IPS DF 19.7 (cell line): ENCODE data around the gene ST3GAL3.
"Not testable (repeated sequence)": the region's sequence is repeated elsewhere in the genome, so short reads cannot be mapped to it uniquely, and the experiment has no call there.

Experiments
- DNase-seq: peaks from one replicate; pipeline ENCODE4 v3.0.0-alpha.2; 2013; ENCODE audit warnings: low read depth, low spot score

The ST3GAL3 gene

DNA sequence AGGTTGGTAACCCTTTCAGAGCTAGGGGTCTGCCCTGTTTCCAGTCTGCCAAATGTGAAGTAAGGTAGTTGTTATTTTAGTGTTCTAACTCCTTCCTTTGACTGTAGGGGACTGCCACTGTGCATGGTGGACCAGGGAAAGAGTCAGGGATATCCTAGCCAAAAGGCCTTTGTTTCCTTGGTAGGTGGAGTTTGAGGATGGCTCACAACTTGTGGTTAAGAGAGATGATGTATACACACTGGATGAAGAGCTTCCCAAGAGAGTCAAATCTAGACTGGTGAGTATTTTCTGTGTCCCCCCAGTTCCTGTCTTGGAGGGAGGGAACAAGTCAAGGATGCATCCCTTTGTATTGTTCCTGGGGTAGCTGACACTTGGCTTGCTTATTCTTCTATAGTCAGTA lies 3.5 kb upstream of the ST3GAL3 start:
- no peak for DNase-seq

DNA sequence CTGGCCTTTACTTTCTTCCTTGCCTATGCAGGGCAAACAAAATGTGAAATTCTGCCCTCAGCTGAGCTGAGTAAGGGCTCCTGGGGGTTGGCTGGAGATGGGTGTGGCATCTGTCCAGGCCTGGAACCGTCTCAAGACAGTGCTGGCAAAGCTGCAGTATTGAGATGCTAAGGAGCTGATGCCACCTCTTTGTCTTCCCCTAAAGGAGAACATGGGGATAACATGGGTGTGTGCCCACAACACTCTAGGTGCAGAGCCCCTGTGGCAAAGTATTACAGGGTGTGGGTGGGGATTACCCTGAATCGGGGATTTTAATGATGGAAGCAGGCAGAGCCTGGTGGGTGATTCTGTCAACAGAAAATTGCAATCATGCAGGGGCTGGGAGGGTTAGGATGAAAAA lies 2.5 kb upstream of the ST3GAL3 start:
- DNase-seq: no peak

DNA sequence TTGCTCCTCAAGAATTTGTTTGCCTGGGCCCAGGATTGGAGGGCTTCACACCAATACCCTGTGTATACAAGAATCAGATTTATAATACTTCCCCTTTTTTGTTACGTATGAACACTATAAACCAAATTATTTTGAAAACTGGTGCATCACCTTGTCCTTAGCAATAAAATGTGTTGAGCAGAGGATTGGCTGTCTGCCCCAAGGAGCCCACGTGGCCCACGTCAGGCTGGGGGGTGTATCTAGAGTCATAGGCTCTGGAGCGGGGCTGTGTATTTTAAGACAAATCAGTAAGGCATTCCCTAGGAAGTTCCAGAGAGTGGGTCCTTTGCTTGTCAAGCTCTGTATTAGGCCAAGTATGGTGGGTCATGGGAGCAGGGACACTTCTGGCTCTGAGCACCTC lies 2.0 kb upstream of the ST3GAL3 start:
- DNase-seq: no peak

DNA sequence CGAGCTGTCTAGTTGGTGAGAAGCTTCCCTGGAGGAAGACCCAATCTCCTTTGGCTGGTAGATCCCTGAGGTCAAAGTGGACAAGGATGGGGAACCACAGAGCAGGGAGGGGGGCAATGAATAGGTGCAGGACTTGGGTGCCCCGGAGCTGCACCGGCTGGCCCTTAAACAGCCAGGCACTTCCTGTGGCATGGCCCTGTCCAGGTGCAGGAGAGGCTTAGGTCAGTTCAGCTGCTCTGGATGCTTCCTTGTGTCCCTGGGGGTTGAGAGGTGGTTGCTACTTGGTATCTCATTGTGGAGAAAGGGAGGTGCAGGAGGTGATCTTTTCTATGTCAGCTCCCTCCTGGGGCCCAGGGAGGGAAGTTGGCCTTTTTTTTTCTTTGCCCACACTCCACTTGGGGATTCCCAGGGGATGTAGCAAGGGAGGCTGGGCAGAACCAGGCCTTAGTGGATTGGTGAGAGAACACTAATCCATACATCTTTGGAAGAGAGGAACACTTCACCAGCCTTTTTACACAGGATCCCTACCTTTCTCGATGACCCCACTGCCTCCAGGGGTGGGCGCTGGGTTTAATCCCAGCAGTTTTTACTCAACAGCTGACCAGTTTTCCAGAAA lies 1.2 kb upstream of the ST3GAL3 start:
- no peak for DNase-seq

DNA sequence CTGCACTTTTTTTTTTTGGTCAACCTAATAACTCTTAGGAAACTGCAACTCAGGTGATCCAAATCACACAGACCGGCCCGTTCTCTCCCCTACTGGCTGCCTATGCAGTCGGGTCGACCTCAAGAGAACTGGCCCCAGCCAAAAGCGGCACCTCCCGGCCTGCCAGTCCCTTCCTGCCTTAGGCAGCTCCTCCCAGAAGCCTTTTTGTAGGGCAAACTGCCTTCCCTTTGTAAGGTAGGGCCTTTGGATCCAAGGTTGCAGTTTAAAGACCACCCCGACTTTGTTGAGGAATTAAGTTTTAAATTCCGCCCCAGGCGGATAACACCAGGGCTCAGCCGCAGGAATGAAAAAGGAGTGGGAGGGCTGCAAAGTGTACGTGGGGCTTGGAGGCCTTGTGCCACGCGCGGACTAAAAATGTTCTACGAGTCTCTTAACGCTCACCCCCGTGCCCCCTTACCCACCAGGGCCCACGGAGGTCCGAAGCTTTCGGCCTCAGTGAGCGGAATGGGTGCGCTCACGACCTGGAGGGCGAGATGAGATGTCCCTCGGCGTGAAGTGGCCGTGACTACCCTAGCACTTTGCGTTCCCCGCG lies 642 bp upstream of the ST3GAL3 start:
- DNase-seq: no peak

DNA sequence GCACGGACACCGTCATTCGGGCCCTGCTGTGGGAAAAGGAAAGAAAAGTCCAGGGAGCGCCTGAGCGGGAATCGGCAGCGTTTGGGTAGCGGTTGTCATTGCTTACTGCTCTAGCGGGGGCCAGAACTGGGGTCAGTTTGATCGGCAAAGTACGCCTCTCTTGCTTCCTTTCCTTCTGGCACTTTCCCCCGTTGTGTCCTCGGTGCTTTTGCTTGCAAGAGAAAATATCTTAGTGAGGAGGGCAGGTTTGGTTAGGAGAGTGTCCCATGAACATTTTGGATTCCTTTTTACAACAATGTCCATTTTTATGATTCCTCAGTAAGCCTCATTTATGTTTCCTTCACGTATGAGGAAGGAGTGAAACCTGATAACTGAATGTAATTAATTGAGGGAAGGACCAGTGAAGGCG lies 670 bp downstream of the ST3GAL3 start:
- DNase-seq: no peak

DNA sequence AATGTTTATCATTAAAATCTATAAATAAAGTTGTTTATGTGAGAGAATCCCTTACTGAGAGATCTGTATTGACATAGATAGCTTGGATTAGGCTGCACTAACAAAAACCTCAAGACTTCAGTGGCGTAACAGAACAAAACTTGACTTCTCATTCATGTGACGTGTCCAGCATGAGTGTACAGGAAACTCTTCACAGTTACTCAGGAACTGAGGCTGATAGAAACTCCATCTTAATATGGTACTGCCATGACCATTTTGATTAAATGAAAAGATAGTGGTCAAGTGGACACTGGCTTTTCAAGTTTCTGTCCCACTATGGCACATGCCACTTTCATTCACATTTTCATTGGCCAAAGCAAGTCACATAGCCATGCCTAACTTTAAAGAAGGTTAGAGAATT lies 3.7 kb downstream of the ST3GAL3 start:
- DNase-seq: no peak

DNA sequence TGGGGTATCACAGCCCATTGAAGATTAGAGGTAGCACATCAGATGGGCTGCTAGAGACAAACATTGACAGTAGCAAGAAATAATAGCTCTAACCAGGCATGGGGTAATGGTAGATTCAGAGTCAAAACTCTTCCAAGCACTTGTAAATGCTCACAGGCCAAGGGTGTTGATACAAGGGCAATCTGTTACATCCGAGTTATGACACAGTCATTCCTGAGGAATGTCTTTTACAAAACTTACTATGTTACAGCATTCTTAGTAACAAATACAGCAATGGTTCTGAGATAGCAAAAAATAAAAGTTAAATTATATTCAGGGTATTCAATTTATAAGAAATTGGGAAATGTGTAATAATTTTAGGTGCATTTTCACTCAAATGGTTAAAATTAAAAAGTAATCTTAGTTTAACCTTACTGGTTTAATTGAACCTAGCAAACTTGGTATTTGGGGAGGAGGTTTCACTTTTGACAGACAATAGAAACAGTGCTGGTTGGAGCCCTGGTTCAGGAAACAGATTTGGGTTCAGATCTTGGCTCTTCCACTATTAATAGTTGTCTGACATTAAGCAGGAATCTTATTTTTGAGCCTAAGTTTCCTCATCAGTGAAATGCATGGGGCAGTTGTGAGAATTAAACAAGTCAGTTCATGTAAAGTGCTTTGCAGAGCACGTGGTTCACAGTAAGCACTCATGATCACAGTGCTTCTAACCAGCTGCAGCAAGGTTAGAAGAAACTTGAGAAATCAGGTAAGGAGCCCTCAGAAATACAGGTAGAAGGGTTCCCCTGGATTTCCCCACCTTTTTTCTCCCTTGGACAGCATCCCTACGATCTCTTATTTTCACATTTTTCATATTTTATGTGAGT lies 4.4 kb downstream of the ST3GAL3 start:
- no peak for DNase-seq

DNA sequence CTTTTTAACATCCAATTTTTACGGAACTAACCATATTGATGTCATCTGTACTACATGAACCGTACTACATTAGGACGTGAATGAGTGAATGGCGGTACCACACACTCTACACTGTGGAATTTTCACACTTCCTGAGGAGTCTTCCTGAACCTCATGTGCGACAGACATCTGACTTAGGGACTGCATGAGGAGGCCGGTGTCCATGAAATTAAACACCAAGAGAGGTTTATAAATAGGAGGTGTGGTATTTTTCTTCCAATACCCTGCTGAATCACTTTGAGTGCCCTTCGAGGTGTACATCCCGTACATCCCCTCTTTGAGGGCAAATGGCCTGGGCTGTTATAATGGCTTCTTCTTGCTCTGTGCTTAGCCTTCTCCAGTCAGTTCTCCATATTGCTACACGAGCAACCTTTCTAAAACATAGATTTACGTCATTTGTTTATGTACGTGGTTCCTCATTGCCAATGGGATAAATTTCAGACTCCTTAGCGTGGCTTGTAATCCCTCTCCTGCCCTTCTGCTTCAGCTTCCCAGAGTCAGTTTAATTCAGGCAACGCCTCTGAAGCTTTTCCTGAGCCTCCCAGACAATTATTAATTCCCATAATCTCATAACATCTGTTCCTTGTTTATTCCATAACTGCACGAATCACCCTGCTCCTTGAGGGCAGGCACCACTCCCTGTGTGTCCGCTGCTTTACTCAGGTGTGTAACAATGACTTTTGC lies 9.4 kb downstream of the ST3GAL3 start:
- DNase-seq: no peak

DNA sequence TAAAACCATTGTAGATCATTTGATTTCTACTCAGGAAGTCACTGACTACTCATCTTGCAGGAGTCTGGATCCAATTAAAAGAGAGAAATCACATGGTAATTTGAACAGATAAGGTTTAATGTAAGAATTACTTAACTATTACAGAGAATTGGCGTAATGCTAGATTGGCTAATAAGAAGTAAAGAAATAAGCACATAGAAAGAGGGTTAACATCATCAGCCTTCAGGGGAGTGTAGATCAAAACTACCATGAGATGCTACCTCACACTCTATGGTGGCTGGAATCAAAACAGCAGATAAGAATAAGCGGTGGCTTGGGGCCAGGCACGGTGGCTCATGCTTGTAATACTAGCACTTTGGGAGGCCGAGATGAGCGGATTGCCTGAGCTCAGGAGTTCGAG lies 11.7 kb downstream of the ST3GAL3 start:
- no peak for DNase-seq

DNA sequence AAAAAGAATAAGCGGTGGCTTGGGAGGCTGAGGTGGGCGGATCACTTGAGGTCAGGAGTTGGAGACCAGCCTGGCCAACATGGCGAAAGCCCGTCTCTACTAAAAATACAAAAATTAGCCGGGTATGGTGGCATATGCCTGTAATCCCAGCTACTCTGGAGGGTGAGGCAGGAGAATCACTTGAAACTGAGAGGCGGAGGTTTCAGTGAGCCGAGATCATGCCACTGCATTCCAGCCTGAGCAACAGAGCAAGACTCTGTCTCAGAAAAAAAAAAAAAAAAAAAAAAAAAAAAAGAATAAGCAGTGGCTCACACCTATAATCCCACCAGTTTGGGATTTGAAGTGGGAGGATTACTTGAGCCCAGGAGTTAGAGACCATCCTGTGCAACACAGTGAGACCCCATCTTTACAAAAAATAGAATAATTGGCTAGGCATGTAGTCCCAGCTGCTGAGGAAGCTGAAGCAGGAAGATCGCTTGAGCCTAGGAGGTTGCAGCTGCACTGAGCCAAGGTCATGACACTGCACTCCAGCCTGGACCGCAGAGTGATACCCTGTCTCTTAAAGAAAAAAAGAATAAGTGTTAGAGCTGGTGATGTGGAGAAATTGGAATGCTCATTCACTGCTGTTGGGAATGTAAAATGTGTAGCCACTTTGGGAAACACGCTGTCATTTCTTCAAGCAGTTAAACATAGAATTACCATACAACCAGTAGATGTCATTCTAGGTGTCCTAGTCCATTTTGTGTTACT lies 12.5 kb downstream of the ST3GAL3 start:
- DNase-seq: not testable (repeated sequence)

DNA sequence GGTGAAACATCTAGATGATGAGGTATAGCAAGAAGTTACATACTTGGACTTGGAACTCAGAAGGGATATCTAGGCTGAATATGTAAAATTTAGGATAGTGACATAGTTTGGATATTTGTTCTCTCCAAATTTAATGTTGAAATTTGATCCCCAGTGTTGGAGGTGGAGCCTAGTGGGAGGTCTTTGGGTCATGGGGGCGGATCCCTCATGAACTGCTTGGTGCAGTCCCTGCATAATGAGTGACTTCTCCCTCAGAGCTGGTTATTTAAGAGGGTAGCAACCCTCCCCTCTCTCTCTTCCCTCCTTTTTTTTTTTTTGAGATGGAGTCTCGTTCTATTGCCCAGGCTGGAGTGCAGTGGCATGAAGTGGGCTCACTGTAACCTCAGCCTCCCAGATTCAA lies 15.5 kb downstream of the ST3GAL3 start:
- no peak for DNase-seq

DNA sequence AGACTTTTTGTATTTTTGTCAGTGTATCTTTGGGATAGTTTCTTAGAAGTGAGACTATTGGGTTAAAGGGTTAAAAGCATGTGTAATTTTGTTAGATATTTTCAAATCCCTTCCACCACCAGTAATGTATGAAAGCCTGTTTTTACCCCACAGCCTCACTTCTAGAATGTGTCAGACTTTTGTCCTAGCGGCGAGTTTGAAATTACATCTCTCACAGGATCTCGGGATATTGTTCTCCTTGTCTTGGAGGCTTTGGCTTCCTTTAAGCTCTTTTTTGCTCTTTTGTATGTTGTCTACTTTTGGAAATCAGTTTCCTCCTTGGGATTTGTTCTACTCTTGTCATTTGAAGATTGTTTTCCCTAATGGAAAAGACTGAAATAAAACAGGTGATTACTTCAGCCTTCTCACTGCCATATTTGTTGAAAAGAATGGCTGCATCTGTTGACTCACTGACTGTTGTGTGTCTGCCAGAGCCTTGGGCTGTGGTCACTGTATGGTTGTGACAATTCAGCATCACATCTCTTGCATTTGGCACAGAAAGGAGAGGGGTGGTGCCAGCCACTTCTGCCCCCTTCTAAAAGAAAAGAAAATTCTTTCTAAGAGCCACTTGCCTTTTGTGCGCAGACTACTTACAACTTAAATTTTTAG lies 22.6 kb downstream of the ST3GAL3 start:
- no peak for DNase-seq

DNA sequence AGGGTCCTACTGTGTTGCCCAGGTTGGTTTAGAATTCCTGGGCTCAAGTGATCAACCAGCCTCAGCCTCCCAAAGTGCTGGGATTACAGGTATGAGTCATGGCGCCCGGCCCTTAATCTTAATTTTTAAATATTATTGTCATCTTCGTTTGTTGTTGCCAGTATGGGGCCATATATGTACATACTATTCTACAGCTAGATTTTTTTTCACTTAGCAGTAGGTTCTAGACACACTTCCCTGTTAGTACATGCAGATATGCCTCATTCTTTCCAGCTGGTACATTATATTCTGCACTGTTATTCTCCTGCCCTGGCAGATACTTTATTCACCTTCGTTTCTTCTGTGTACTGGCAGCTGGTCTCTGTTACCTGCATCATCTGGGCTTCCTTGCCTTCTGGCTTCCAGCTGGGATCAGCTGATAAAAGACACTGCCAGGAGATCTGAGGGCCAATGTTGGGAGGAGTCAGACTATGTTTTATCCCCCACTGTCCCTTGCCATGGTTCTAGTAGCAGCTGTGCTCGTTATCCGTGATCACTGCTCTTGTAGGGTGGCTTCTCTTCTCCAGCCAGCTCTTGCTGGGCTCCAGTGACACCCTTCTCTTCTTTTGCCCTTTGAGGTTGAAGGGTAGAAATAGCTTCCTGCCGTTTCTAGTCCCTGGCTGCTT lies 24.7 kb downstream of the ST3GAL3 start:
- DNase-seq: no peak

DNA sequence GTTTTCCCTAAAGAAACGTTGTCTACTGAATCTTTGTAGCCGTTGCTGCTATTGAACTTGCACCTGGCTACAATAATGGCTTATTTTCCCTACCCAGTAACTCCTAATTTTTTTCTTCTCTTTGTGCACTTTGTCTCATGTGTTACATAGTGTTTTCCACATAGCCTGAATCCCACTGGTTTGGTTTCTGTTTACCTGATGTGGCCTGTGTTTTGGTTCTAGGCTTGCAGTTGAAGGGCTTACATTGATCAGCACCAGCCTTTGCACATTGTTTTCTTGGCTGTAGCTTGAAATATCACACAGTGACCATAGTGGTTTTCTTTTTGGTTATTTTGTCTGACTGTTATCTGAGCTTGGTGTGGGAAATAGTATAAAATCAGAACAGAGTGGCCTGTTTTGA lies 29.5 kb downstream of the ST3GAL3 start:
- no peak for DNase-seq

DNA sequence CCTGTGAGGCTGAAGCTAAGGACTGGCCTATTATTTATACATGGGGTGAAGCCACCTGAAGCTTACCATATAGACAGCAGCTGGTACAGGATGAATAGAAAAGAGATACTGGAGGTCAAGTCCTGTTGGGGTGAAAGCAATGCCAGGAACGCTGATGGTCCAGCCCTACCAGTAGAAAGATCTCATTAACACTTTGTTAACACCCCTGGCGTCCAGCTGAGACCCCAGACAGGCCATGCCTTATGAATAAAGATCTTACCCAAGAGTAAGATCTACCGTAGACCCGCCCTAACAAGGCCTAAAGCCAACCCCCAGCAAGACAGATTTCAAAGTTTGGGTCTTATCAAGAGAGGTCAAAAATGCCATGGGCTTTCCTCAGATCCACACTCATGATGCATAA lies 34.7 kb downstream of the ST3GAL3 start:
- no peak for DNase-seq

DNA sequence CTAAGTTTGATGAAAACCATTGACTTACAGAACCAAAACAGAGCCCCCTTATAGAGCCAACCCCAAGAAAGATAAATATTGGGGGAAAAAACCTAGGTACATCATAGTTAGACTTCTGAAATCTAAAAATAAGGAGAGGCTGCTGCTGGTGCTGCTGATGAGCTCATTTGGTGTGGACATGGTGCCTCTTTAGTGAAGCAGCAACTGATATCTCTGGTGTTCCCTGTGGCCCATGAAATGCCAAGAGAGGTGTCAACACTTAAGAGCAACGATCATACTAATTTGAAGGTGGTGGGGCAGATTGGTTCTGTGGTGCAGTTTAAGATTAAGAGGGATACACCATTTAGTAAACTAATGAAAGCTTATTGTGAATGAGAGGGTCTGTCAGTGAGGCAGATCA lies 35.9 kb downstream of the ST3GAL3 start:
- no peak for DNase-seq

DNA sequence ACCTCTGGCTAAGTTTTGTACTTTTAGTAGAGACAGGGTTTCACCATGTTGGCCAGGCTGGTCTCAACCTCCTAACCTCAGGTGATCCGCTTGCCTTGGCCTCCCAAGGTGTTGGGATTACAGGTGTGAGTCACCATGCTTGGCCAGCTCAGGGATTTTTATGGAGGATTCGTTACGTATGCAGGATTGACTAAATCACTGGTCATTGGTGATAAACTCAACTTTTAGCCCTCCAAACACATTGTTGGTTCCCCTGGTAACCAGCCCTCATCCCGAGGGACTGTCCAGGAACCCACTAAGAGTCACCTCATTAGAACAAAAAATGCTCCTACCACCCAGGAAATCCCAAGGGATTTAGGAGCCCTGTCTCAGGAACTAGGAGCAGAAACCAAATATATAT lies 40.4 kb downstream of the ST3GAL3 start:
- DNase-seq: no peak

DNA sequence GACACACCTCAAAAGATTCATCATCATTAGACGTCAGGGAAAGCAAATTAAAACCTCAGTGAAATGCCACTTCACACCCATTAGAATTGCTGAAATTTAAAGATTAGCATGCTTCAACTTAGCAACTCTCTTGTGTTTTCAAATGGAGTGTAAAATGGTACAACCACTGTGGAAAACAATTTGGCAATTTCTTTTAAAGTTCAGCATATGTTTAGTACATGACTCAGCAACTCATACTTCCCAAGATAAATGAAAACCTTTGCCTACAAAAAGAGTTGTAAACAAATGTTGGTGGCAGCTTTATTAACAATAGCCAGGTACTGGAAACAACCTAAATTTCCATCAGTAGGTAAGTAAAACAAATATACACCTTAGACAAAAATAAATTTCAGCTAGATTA lies 42.7 kb downstream of the ST3GAL3 start:
- DNase-seq: no peak

DNA sequence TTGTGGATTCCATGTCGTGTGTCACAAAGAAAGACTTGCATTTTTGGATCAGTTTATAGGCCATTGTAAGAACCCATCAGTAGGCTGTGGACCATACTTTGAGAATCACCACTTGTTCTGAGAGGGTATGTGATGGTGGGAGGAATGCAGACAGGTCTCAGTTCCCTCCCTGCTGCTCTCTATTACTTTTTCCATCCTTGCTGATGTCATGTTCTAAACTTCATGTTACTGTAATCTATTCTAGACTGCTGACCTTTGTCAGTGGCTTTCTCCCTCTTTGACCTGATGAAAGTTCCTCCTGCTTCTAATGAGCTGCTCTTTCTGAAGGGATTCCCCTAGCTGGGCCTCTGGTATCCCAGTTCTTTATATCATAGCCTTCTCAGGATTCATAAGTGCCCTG lies 46.1 kb downstream of the ST3GAL3 start:
- no peak for DNase-seq

DNA sequence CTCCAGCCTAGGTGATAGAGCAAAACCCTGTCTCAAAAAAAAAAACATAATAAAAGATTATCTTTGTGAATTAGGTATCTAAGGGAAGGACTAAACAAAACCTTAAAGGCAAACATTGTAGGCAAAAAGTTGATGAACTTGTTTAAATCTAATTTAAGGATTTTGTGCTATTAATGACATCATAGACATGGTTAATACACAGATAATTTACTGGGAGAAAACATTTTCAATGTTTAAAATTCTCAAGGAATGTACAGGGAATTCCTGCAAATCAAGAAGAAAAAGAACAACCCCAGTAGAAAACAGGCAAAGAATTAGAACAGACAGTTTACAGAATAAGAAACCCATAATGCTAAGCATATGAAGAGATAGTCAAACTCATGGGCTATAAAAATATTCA lies 47.6 kb downstream of the ST3GAL3 start:
- no peak for DNase-seq
